Pericardium fibroblast (primary cell): ENCODE data around the gene DYNC2H1. TPM values are rescaled to one million over a fixed set of nuclear protein-coding genes. Genes with fewer than 3 reads are reported as not detected.

ENCODE experiments used
- total RNA-seq: library from RNA; depleted of rRNA; stranded (reverse); fragments of >200 nt; gene quantifications from 2 replicates; pipeline ENCODE4 v1.2.3, GENCODE V29; 2015

The DYNC2H1 gene, protein sequence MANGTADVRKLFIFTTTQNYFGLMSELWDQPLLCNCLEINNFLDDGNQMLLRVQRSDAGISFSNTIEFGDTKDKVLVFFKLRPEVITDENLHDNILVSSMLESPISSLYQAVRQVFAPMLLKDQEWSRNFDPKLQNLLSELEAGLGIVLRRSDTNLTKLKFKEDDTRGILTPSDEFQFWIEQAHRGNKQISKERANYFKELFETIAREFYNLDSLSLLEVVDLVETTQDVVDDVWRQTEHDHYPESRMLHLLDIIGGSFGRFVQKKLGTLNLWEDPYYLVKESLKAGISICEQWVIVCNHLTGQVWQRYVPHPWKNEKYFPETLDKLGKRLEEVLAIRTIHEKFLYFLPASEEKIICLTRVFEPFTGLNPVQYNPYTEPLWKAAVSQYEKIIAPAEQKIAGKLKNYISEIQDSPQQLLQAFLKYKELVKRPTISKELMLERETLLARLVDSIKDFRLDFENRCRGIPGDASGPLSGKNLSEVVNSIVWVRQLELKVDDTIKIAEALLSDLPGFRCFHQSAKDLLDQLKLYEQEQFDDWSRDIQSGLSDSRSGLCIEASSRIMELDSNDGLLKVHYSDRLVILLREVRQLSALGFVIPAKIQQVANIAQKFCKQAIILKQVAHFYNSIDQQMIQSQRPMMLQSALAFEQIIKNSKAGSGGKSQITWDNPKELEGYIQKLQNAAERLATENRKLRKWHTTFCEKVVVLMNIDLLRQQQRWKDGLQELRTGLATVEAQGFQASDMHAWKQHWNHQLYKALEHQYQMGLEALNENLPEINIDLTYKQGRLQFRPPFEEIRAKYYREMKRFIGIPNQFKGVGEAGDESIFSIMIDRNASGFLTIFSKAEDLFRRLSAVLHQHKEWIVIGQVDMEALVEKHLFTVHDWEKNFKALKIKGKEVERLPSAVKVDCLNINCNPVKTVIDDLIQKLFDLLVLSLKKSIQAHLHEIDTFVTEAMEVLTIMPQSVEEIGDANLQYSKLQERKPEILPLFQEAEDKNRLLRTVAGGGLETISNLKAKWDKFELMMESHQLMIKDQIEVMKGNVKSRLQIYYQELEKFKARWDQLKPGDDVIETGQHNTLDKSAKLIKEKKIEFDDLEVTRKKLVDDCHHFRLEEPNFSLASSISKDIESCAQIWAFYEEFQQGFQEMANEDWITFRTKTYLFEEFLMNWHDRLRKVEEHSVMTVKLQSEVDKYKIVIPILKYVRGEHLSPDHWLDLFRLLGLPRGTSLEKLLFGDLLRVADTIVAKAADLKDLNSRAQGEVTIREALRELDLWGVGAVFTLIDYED (N-terminal part only)
- total RNA-seq = 20.0 and 32.3 TPM in 2 replicates

GRCh38 chr11:103108933-103109817, at the start of gene DYNC2H1:
Gene DYNC2H1, plus strand, starts transcription at chr11:103109426. Its CDS starts 149 bp downstream, at chr11:103109575.

GRCh38 chr11:103091801-103092524, 17.3 kb upstream of the DYNC2H1 start, which contains the start of gene DCUN1D5:
Gene DCUN1D5, minus strand, starts transcription at chr11:103092160. Its CDS starts 288 bp downstream, at chr11:103091872.

Other genes with a start within 250 kb of the DYNC2H1 start
- gene MMP12, start 234.4 kb upstream of the DYNC2H1 start, total RNA-seq = not detected in 2 replicates
- not detected in 2 replicates for gene MMP13, start 153.7 kb upstream of the DYNC2H1 start, total RNA-seq
- 53.2 and 78.0 TPM in 2 replicates for gene DCUN1D5, start 17.3 kb upstream of the DYNC2H1 start, total RNA-seq